IMR-90 (cell line): Measurements from ENCODE around the gene ARR3.

Experiments used
- CTCF ChIP-seq: conservative IDR thresholded peaks from 2 replicates; pipeline ENCODE4 v1.5.1; 2012; ENCODE audit warnings: mild to moderate bottlenecking, low read depth, low read length, improper control_type of control experiment
- POLR2A ChIP-seq: IDR thresholded peaks from 2 replicates; pipeline ENCODE4 v1.6.1; 2012; ENCODE audit warnings: mild to moderate bottlenecking, low read depth, low read length

- TF ChIP-seq POLR2A (no peak), CTCF (no peak)
Observed at GRCh38 chrX:70322784-70323183, 54.6 kb downstream of the ARR3 start.
